NT2/D1 (cell line): ENCODE data around the gene GBF1.

Source experiments
- DNase-seq: peaks from one replicate; pipeline ENCODE4 v3.0.0-alpha.2; 2011; ENCODE audit warnings: low read depth, low spot score
- H3K27me3 ChIP-seq: 2 replicates; pipeline ENCODE4 v1.6.0; 2011; ENCODE audit warnings: mild to moderate bottlenecking; ENCODE audit not compliant: insufficient read length, insufficient read depth
- H3K36me3 ChIP-seq: 2 replicates; pipeline ENCODE4 v1.6.1; 2011; ENCODE audit warnings: mild to moderate bottlenecking, low read length, mixed read lengths; ENCODE audit not compliant: insufficient read depth, insufficient read length
- H3K4me1 ChIP-seq: 2 replicates; pipeline ENCODE4 v1.5.1; 2011; ENCODE audit not compliant: insufficient read depth, insufficient read length
- H3K4me3 ChIP-seq: 2 replicates; pipeline ENCODE4 v1.5.1; 2011; ENCODE audit warnings: low read depth; ENCODE audit not compliant: insufficient read length
- H3K9ac ChIP-seq: 2 replicates; pipeline ENCODE4 v1.6.0; 2011; ENCODE audit warnings: low read depth; ENCODE audit not compliant: insufficient read length
- H3K9me3 ChIP-seq: 2 replicates; pipeline ENCODE4 v1.5.1; 2011; ENCODE audit warnings: mild to moderate bottlenecking, low read length; ENCODE audit not compliant: insufficient read depth
- SUZ12 ChIP-seq: IDR thresholded peaks from 2 replicates; pipeline ENCODE4 v1.6.1; 2011; ENCODE audit not compliant: insufficient read length, insufficient read depth; ENCODE audit errors: extremely low read depth
- YY1 ChIP-seq: IDR thresholded peaks from 2 replicates; pipeline ENCODE4 v1.6.1; 2011; ENCODE audit not compliant: insufficient read length, insufficient read depth
- ZNF274 ChIP-seq: IDR thresholded peaks from 2 replicates; pipeline ENCODE4 v1.6.1; 2011; ENCODE audit warnings: mild to moderate bottlenecking, low read depth, low read length

The GBF1 gene

DNA sequence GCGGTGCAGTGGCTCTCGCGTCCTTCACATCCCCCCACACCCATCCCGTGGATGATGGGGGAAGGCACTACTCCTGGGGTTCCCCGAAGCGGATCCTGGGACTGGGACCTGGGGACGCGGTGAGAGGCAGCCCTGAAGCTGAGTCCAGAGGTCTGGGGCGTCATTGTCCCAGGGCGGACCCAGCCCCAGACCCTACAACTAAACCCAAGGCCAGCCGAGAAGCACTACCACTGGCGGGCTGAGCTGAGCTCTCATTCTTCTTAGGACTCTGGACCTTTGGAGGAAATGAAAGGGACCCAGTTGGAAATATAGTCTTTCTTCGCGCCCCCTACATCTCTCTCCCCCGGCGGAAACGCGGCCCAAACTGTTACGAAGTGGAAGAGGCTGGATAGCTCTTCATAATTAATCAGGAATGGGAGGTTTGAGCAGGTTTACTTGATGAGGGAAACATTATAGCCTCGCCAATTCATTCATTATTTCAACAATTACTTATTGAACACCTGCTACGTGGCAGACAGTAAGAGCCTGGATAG lies 174.9 kb downstream of the GBF1 start:
- Histone ChIP-seq H3K9ac (peak overlapping the region; percentile 91), H3K4me3 (peak overlapping the region; percentile 87), H3K36me3 (peaks cover 23% of the 10 kb centered on the region), H3K4me1 (peaks cover 12% of the 10 kb centered on the region), H3K9me3 (no peaks in the 10 kb centered on the region), H3K27me3 (no peaks in the 10 kb centered on the region)
- DNase-seq, result no peak
- no peak for TF ChIP-seq ZNF274
- no peak for TF ChIP-seq YY1
- no peak for TF ChIP-seq SUZ12

DNA sequence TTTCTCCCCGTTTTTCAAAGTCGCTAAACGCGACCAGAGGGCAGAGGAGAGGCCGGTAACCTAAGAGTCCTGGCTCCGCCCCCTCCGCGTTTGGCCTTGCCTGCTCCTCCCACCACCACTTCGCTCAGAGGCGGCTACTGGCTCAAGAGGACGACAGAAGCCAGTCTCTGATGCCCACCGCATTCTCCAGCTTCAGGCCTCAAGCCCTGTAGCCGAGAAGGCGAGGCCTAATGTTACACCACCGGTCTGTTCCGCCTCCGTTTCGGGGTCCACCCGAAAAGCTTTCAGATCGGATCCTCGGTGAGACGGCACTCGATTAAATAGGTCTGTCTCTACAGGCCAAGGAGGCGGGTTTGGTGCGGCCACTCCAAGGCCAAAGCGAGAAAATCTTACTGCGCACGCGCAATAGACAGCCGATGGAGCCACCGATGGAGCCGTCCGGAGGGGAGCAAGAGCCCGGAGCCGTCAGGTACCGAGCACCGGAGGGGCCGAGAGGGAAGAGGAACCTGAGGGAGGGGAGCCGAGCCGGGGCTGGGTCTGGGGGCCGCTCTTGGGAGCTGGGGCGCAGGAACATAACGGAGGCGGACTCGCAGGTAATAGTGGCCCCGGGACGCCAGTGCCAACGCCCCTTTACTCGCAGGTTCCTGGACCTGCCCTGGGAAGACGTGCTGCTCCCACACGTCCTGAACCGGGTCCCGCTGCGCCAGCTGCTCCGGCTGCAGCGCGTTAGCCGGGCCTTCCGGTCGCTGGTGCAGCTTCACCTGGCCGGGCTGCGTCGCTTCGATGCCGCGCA lies 175.6 kb downstream of the GBF1 start, which contains the start of gene FBXL15:
Gene FBXL15, plus strand, starts transcription at position 123 of the 793 bp plus-strand sequence. Its CDS starts 294 bp downstream, at position 417.
- no peak for TF ChIP-seq ZNF274
- no peak for TF ChIP-seq SUZ12
- TF ChIP-seq YY1, result no peak
- H3K9me3 ChIP-seq, result no peaks in the 10 kb centered on the region

DNA sequence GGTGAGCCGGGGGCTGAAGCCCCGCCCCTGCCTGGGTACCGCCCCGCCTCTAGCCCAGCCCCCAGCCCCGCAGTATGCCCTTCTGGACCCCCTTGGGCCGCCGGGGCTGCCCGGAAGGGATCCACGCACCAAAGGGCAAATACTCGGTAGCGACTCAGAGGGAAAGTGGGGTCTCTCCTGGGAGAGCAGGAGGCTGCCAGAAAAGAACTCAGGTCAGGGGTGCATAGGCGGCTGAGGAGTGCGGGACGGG lies 176.1 kb downstream of the GBF1 start:
- H3K9me3 ChIP-seq, result no peaks in the 10 kb centered on the region
- H3K27me3 ChIP-seq, result no peaks in the 10 kb centered on the region
- H3K36me3 ChIP-seq, result peaks cover 23% of the 10 kb centered on the region
- no peak for DNase-seq
- H3K4me3 ChIP-seq, result peak overlapping the region; percentile 87
- peak overlapping the region; percentile 91 for H3K9ac ChIP-seq
- TF ChIP-seq YY1 (no peak), ZNF274 (no peak), SUZ12 (no peak)
- H3K4me1 ChIP-seq, result peaks cover 12% of the 10 kb centered on the region

More for the DNA sequence above, 175.6 kb downstream of the GBF1 start, which contains the start of gene FBXL15:
- Histone ChIP-seq H3K9ac (peak within 1 kb of the TSS; percentile 91), H3K4me1 (peaks cover 12% of the 10 kb centered on the region), H3K36me3 (peaks cover 23% of the 10 kb centered on the region), H3K27me3 (no peaks in the 10 kb centered on the region), H3K4me3 (peak within 1 kb of the TSS; percentile 87)
- peak; percentile 89 for DNase-seq

DNA sequence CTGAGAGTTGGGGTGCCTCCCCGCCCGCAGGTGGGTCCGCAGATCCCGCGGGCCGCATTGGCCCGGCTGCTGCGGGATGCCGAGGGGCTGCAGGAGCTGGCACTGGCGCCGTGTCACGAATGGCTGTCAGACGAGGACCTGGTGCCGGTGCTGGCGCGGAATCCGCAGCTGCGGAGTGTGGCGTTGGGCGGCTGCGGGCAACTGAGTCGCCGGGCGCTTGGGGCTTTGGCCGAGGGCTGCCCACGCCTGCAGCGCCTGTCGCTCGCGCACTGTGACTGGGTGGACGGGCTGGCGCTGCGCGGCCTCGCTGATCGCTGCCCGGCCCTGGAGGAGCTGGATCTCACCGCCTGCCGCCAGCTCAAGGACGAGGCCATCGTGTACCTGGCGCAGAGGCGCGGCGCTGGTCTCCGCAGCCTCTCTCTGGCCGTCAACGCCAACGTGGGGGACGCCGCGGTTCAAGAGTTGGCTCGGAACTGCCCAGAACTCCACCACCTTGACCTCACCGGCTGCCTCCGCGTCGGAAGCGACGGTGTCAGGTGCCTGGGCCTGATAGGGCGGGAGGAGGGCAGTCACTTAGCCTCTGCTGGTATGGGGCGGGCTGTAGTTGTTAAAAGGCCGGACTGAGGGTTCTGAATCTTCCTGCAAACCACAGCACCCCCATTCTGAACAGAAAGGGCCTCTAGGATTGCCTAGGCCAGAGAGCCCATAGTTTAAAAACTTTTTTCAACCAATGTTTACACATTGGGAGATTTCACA lies 176.6 kb downstream of the GBF1 start:
- Histone ChIP-seq H3K4me3 (peak overlapping the region; percentile 87), H3K4me1 (peaks cover 12% of the 10 kb centered on the region), H3K9ac (peak overlapping the region; percentile 91), H3K36me3 (peaks cover 23% of the 10 kb centered on the region), H3K9me3 (no peaks in the 10 kb centered on the region), H3K27me3 (no peaks in the 10 kb centered on the region)
- no peak for DNase-seq
- TF ChIP-seq ZNF274, result no peak
- TF ChIP-seq YY1, result no peak
- no peak for TF ChIP-seq SUZ12

DNA sequence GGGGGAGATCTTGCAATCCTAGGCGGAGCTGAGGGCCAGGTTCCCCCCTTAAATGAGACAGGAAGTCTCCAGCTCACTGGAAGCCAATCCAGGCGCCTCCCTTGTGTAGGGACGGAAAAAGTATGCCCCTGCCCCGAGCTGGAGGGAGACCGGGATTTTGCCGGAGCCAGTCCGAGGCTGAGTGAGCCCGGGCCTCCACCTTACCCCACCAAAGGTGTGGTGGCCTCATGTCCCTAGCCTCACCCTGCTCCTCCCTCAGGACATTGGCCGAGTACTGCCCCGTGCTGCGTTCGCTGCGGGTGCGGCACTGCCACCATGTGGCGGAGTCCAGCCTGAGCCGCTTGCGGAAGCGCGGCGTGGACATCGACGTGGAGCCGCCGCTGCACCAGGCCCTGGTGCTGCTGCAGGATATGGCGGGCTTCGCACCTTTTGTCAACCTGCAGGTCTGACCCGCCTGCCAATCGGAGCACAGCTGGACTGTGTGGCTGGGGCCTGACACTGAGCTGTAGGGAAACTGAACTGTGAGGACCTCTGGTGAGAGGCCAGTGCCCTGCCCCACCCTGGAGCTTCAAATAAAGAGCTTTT lies 177.3 kb downstream of the GBF1 start:
- no peak for DNase-seq

DNA sequence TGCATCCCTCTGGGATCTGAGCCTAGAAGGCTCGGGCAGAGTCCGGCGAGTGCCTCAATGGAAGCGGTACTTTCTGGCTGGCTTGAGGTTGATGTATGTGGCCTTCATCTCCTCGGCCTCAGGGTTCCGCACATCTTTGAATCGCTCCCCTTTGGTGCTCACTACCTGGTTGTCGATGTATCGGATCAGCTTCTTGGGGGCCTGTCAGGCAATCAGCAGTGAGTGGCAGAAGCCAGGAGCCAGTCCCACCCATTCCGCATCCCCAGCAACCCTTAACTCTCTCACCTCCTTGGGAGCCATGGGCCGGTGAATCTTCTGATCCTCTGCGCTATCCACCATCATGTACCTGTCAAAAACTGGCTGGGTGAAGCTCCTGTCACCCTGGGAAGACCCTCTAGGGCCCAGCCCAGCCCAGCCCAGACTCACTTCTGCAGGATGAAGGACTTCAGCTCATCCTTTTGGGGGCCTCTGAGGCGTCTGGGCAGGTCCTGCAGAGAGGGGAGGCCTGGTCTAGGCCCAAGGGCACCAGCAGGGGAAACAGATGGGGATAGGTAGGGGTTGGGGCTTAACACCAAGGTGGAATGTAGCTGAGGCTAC lies 178.1 kb downstream of the GBF1 start:
- TF ChIP-seq YY1, result no peak
- TF ChIP-seq ZNF274, result no peak
- no peak for TF ChIP-seq SUZ12
- H3K36me3 ChIP-seq, result peaks cover 23% of the 10 kb centered on the region
- peaks cover 8% of the 10 kb centered on the region for H3K4me1 ChIP-seq
- no peak for DNase-seq
- H3K27me3 ChIP-seq, result no peaks in the 10 kb centered on the region
- H3K4me3 ChIP-seq, result no peak overlapping the region
- H3K9me3 ChIP-seq, result no peaks in the 10 kb centered on the region
- no peak overlapping the region for H3K9ac ChIP-seq

More for the DNA sequence above, 177.3 kb downstream of the GBF1 start:
- H3K9me3 ChIP-seq, result no peaks in the 10 kb centered on the region
- peaks cover 23% of the 10 kb centered on the region for H3K36me3 ChIP-seq
- TF ChIP-seq SUZ12, result no peak
- TF ChIP-seq YY1, result no peak
- no peak for TF ChIP-seq ZNF274
- H3K9ac ChIP-seq, result no peak overlapping the region
- no peak overlapping the region for H3K4me3 ChIP-seq
- peaks cover 12% of the 10 kb centered on the region for H3K4me1 ChIP-seq
- H3K27me3 ChIP-seq, result no peaks in the 10 kb centered on the region
